GF-D8 (cell line): ENCODE measurements around the gene ELOVL3.

Experiments
- DNase-seq: peaks from one replicate; lab custom pipeline; 2025; lab: John Stamatoyannopoulos, UW

Gene ELOVL3

DNA sequence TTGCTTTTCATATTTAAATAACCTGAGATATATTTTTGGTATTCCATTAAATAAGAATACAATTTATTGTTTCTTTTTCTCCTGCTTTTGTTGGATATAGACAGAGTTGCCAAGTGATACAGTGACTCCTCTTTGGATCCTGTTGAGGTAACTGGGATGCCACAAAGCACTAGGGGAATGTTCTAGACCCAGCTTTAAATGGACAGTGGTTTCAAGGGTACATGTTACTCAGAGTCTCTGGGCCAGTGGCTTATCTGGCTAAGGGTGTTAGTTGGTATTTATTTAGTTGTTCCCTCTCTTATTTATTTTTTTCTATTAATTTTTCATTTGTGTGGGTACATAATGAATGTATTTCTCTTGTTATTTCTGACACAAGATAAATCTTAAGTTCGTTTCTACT, 28.3 kb downstream of the ELOVL3 start:
- no peak for DNase-seq

DNA sequence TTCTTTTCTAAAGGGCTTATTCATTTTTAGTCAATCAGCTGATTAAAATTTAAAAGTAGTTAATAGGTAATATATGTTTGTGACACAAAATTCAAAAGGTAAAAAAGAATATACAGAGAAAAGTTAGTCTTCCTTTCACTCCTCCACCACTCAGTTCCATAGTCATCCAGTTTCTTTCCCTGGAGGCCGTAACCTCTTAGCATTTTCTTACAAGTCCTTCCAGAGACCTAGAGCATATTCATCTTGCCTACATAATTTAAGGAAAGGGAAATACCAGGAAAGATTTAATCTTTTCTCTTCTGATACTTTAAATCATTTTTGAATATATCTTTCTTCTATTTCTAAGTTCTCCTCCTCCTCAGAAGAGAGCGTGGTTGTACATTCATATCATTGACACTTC, 29.3 kb downstream of the ELOVL3 start:
- no peak for DNase-seq

DNA sequence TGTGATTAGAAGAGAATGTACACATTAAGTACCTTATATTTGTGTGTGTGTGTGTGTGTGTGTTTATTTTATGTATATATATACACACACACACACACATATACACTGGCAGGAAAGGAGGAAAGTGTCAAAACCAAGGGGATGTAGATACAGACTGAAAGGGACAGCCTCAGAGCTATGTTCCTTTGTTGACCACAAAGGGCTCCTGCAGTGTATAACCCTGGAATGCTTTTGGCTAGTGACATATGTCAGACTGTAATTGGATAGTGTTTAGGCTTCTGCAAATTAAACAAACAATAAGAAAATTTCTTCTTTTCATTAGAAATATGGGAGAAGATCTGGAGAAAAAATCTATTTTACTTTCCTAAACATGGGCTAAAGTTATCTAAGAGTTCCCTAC, 35.1 kb downstream of the ELOVL3 start:
- DNase-seq, result no peak

DNA sequence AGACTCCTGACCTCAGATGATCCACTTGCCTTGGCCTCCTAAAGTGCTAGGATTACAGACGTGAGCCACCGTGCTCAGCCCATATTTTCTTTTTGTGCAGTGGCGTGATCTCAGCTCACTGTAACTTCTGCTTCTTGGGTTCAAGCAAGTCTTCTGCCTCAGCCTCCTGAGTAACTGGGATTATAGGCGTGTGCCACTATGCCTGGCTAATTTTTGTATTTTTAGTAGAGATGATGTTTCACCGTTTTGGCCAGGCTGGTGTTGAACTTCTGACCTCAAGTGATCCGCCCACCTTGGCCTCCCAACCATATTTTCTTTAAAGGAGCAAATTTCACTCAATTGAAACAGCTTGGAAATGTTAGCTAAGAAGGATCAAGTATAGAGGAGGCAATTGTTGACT, 35.7 kb downstream of the ELOVL3 start:
- DNase-seq, result no peak

DNA sequence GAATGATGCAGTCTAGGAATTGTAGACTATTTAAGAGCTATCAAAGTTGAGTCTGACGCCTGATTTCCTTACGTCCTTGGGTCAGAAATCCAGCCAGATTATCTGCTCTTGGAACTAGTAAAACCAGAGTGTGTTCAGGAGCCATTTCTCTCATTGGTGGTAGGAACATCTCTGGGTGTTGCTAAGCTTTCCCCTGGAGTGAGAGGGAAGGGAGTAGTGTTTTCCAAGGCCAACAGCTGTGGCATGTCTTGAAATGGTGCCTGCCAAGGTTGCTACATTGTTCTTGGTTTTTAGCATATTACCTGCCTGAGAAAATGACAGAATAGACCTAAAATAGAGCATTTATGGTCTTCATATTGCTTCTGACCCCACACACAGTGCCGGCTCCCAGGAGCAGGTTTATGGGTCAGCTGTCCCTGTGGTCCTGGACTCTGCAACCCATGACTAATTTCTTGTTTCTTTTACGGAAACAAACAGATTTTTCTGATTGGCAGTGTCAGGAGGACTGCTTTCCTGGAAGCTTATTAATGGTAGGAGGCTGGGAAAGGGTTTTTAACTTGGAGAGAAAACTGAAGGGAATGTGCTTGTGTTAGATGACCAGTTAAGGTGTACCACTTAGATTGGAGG, 36.8 kb downstream of the ELOVL3 start:
- no peak for DNase-seq

DNA sequence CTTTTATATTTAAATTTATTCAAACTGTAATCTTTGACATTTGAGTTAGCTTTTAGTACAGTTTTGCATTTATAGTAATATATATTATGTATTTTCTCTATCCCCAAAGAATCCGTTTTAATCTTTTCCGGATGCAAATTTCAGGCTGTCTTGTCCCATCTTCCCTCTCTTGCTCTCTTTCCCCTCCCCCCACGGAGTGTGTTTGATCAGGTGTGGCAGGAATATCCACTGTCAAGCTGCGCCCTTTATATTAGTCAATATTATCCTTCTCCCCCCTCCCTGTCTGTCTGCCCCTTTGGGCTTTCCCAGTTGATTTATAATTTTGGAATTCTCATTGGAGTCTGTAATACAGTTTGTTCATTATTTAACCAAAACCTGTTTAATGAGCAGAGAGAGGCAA, 38.3 kb downstream of the ELOVL3 start:
- DNase-seq, result no peak

DNA sequence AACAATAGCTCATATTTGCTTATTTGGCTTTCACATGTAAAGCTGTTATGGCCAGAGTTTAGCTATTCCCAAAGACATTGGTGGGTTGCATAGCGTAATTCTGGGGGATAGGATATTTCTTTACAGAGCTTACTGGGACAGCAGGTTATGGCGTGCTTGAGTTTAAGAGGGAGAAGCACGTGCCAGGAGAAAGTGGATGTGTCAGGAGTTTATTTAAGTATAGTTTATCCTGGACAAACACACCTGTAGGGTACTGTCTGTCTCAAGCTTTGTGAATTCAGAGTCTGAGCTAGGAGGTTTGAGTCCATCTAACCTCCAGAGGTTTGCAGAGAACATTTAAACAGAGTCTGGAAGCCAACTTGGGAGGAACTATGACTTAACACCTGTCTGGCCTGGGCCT, 40.6 kb downstream of the ELOVL3 start:
- DNase-seq, result no peak

DNA sequence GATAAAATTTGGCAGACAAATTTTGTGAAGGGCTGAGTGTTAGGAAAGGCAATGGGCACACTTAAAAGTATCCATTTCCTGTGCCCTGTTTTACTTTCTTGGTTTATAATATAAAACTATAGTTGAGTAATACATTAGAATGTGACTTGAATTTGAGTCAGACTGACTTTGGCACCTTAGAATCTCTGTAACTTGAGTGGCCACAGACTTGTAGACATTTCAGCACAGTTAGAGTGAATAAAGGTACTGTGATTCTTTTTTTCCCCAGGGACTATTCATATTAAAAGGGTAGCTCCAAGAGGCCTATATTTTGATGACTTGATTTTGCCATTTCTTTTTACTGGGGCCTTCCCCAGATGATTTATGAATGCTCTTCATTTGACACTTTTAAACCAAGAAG, 41.6 kb downstream of the ELOVL3 start:
- no peak for DNase-seq

DNA sequence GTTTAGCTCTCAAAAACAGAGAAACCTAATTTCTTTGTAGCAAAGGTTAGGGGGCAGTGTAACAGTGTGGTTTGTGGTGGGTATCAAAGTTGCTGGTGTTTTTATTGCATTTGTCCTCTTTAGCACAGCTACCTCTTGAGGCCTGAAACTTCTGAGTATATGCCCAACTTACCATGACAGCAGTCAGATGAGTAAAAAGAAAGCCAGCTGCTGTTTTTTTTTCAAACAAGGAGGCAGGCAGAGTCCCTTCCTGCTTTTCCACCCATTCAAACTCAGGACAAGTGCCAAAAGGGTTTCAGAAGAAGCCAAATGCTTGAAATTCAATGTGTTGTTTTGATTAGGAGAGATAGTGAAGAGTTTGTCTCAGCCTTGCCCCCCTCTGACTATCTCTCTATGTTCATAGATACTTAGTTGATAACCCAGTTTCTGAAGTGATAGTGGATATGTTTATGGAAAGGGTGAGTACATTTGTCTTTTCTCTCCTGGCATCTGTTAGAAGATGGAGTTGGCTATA, 42.3 kb downstream of the ELOVL3 start:
- DNase-seq, result no peak

DNA sequence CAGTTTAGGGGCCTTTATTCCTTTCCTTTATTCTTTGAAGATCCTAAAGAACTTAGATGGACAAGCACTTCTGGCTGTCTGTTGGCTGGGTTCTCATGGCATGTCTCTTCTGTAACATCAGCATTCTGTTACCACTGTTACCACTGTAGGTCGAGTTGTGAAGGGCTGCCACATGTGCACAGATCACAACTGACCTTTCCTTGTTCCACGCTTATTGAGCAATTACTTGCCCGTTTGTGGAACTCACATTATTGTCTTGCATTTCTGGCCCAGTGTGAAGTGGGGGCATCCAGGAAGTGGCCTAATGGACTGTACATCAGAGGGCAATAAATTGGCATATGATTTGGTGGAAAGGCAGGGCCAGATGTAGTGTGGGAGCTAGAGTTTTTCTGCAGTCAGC, 42.9 kb downstream of the ELOVL3 start:
- no peak for DNase-seq

DNA sequence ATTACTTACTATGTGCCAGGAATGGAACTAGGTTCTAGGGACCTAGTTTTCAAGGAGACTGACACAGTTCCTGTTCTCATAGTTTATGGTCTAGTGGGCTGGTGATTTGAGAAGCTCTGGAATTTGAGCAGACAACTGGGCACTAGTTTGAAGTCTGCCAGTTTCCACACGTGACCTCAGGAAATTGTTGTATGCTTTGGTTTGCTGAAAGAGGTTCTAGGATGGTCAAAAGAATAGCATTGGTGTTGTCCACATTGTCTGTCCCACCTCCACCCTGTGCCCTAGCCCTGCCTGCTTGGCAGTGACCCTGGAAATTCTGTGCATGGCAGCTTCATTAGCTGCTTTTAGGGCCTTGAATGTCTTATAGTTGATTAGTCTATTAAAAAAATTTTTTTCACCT, 48.0 kb downstream of the ELOVL3 start:
- DNase-seq, result no peak

DNA sequence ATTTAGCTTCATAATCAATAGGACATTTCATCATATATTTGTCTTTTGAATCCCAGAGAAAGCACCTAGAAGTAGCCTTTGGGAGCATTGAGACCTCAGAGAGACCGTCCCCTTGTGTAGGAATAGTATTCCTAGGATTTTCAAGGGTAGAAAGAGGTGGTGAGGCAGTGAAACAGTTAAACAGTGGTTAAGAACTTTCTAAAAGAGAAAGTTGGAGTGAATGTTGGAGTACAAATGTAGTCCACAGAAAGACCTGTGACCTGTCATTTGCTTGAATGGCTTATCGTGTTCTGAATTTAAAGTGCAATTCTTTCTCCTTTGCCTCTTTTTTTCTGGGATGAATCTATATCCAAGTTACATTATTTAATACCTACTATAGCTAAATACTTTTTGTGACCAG, 49.2 kb downstream of the ELOVL3 start:
- no peak for DNase-seq

DNA sequence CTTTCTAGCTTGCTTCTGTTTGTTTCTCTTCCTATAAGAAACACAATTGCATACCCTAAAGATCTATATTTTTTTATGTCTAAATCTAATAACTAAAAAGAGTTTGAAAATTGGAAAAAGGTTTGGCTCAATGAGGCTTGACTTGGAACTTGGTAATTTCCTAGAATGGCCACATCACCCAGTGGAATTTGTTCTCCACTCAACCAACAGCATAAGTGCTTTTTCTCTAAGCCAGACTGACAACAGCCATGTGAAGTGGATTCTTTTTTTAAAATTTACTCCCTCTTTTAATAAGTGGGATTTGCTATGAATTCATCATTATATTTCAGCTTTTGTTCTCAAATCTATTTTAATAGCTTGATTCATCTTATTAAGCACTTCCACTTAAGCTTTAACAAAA, 53.0 kb downstream of the ELOVL3 start:
- no peak for DNase-seq
